NCI-H2107 (cell line): ENCODE data around the gene IFIT3.
"Not testable (repeated sequence)": the region's sequence is repeated elsewhere in the genome, so short reads cannot be mapped to it uniquely, and the experiment has no call there.

Source experiments
- DNase-seq: peaks from one replicate; lab custom pipeline; 2025; lab: John Stamatoyannopoulos, UW

The IFIT3 gene

GRCh38 chr10:89335226-89335625, 7.4 kb downstream of the IFIT3 start:
- DNase-seq = no peak

DNA sequence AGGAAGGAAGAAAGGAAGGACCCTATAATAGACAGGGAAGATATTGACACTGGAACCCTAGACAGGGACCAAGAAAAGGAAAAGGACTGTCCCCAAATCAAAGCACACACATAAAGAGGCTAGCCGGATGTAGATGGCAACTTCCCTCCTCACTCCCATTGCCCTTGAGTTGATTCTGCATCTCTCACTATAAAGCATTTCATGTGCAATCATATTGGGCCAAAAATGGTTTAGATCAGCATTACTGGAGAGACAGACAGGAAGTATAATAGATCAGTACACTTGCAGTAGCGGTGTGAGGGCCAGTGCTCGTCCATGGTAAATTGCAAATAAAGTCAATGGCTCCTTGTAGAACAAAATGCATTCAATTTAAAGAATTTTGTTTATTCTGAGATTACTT, 8.4 kb downstream of the IFIT3 start:
- no peak for DNase-seq

DNA sequence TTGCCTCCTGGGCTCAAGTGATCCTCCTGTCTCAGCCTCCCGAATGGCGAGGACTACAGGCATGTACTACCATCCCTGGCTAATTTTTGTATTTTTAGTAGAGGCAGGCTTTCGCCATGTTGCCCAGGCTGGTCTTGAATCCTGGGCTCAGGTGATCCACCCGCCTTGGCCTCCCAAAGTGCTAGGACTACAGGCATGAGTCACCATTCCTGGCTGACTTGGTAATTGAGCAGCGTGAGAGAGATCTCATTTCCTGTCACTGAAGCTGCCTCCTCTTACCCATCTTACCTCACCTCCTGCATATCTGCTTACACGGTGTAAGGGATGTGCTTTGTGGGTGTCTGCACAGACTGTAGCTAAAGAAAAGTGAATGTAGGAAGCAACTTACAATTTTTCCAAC, 9.7 kb downstream of the IFIT3 start:
- DNase-seq = no peak

DNA sequence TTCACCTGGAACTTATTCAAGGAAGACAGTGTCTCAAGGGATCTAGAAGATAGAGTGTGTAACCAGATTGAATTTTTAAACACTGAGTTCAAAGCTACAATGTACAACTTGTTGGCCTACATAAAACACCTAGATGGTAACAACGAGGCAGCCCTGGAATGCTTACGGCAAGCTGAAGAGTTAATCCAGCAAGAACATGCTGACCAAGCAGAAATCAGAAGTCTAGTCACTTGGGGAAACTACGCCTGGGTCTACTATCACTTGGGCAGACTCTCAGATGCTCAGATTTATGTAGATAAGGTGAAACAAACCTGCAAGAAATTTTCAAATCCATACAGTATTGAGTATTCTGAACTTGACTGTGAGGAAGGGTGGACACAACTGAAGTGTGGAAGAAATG, 10.9 kb downstream of the IFIT3 start:
- DNase-seq = no peak

DNA sequence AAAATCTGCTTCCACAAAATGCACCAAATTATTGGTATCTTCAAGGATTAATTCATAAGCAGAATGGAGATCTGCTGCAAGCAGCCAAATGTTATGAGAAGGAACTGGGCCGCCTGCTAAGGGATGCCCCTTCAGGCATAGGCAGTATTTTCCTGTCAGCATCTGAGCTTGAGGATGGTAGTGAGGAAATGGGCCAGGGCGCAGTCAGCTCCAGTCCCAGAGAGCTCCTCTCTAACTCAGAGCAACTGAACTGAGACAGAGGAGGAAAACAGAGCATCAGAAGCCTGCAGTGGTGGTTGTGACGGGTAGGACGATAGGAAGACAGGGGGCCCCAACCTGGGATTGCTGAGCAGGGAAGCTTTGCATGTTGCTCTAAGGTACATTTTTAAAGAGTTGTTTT, 12.1 kb downstream of the IFIT3 start:
- DNase-seq = no peak

DNA sequence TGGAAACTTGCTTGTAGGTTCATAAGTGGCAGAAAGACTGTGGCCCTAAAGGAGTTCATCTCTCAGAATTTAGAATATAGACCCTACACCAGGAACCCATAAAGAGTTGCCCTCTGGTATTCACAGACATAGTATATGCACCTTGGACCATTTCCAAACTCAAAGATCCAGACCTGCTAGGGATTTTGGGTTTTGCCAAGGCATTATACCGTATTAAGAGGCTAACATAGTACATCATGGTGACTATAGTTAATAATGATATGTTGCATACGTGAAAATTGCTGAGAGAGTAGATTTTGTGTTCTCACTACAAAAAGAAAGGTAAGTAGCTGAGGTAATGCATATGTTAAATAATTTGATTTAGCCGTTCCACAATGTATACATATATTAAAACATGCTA, 13.9 kb downstream of the IFIT3 start:
- DNase-seq = no peak

DNA sequence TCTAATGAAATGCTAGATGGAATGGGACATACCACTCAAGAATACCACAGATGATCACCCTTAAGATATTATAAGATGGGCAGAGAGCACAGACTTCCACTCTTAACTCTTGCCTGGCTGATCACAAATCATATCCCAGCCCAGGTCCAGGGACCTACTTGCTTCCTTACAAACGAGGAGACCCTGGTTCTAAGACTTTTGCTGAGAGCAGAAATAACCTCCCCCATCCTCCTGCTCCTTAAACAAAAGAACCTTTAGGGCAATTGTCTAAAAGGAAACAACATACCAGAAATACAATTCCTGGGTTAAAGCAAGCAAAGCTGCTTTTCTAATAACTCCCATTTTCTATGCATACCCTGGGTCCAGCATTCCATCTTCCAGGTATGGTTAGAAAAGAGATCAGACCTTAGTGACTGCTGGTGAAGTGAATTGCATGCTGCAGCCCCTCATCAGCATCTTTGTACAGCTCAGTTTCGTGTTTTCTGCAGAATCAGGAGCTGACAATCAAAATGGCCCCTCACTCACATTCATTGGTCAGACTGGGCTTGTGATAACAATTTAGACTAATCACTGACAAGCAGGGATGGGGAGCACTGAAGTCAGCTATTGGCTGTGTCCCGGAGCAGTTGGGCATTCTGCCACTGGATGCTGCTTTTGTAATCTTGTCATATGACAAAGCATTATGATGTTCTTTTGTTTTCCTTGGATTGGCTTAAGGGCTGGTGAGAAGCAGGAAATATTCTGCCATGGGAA, 14.6 kb downstream of the IFIT3 start:
- DNase-seq = no peak

- no peak for DNase-seq
Observed at GRCh38 chr10:89343089-89343767, 15.4 kb downstream of the IFIT3 start.

- DNase-seq = no peak
Observed at GRCh38 chr10:89344156-89344555, 16.4 kb downstream of the IFIT3 start.

GRCh38 chr10:89345367-89346000, 17.7 kb downstream of the IFIT3 start:
- no peak for DNase-seq

GRCh38 chr10:89346405-89347254, 18.8 kb downstream of the IFIT3 start:
- DNase-seq = no peak

- DNase-seq = no peak
Observed at GRCh38 chr10:89347701-89348457, 20.1 kb downstream of the IFIT3 start.

DNA sequence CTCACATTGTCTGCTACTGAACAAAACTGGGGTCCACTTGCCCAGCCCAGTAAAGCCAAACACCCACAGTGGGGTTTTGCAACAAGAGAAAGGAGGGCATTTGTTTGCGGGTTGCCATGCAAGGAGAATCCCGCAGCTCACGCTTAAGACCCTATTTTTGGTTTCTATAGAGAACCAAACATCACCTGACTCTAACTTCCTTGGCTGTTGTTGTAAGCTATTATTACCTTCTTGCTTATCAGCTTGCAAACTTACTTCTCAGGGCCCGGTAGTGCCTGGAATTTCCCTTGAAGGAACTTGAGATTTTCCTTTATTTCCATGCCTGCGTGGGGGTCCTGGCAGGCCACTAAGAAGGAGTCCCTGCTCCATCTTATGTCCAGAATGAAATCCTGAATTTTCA, 20.7 kb downstream of the IFIT3 start:
- no peak for DNase-seq

- no peak for DNase-seq
Observed at GRCh38 chr10:89348975-89349374, 21.2 kb downstream of the IFIT3 start.

GRCh38 chr10:89350631-89351315, 23.0 kb downstream of the IFIT3 start:
- DNase-seq = not testable (repeated sequence)

GRCh38 chr10:89351412-89351779, 23.6 kb downstream of the IFIT3 start:
- no peak for DNase-seq

DNA sequence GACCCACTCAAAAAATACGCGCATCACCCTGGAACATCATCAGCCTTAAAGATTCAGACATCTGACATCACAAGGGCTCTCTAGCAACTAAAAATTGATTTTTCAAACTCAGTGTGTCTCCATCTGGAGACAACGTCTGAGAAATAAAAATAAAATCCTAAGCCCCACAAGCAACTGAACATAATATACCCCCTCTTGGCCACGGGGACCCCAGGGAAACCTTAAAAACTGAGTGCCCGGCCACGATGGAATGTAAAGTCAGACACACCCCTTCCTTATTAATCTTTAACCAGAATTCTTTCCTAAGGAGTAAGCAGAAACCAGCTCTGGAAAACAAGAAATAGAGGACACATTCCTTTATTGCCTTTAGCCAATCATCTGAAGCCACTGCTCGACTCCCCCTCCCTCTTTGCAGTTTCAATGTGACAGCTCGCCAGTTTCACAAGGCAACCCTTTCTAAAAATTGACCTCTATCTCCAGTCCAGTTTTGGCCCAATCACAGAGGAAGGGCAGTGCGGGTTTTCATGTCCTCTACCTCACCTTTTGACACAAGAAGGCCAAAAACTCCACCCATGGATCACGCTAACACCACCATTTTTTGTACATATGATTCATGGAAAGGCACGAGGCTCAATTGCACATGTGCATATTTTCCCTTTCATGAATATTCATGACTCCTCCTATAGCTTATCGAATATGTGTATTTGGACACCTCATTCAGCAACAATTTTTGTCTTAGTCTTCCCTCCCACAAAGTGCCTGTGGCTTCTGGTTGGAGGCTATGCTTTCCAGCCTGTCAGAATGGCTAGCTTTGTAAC, 24.2 kb downstream of the IFIT3 start:
- DNase-seq = no peak

DNA sequence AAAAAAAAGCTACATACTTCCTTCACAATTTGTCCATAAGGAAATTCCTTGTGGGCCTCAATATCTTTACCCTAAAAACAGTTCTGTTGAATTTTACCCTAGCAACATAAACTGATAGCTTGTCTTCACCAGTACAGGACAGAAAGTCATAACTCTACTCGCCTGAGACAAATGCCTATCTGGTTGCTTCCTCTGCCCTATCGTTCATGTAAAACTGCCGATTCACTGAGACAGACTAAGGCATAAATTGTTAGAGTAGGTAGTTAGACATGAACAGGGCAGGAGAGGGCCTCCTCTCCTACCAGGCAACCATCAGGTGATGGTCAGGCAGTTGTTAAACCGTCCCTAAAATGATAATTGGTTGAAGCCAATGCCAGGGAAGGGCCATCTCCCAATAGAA, 25.0 kb downstream of the IFIT3 start:
- DNase-seq = no peak

- DNase-seq = no peak
Observed at GRCh38 chr10:89355394-89355931, 27.7 kb downstream of the IFIT3 start.

DNA sequence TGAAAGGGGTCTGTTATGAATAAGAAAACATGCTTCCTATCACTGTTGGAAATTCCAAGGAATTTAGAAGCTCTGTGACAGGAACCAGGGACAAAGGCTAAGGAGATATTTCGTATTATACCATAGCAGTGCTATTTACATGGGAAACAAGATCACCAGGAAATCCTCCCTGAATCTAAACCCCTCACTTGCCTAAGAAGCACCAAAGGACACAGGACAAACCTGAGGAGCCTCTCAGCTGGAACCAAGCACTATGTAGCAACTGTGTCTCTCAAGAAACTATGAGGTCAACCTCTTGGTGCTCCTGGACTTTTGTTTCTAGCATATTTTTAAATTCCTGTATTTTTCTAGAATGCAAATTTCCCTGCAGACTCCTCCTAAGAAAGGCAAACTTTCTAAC, 29.3 kb downstream of the IFIT3 start:
- DNase-seq = no peak
